ENCODE measurements around the gene SCPEP1.

DNA sequence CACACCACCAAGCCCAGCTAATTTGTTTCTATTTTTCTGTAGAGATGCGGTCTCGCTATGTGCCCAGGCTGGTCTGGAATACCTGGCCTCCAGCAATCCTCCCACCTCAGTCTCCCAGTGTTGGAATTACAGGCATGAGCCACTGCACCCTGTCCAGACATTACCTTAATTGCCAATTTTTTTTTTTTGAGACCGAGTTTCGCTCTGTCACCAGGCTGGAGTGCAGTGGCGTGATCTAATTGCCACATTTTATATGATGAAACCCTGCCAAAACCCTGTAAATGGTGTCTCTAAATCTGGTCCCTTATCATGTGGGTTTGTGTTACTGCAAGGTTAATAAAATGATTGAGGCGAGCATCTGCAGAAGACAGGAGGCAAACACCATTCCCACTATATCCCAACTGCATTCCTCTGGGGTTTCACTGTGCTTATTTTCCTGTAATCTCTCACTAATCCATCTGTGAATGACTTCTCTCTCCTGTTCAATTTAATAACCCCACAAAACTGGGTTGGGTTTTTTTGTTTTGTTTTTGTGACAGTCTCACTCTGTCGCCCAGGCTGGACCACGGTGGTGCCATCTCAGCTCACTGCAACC is 44.7 kb upstream of the SCPEP1 start:
- TF ChIP-seq CTCF (conservative IDR thresholded peaks at IDR 0.05 in 1 of 2, IDR thresholded peaks at IDR 0.05 in 1 of 2; ENCODE audit: low read depth in 1 of 2, low read length in 2 of 2): no peak
- no peak for TF ChIP-seq EZH2 (IDR thresholded peaks at IDR 0.05; ENCODE audit: low read length, missing control alignments)
